HL-60 (cell line): ENCODE data around the gene TAF5L.

Experiments
- POLR2AphosphoS5 ChIP-seq: IDR thresholded peaks from 2 replicates; pipeline ENCODE4 v1.6.1; 2012; ENCODE audit warnings: low read depth
- TF ChIP-seq, protein P1 (sequence below): IDR thresholded peaks from one replicate; pipeline ENCODE4 v1.5.1; 2011; ENCODE audit warnings: low read length, control low read depth, inconsistent platforms; ENCODE audit not compliant: insufficient read depth

GRCh38 chr1:229623838-229624237 is 2.1 kb downstream of the TAF5L start:
- no peak for TF ChIP-seq POLR2AphosphoS5
- TF ChIP-seq, protein P1, sequence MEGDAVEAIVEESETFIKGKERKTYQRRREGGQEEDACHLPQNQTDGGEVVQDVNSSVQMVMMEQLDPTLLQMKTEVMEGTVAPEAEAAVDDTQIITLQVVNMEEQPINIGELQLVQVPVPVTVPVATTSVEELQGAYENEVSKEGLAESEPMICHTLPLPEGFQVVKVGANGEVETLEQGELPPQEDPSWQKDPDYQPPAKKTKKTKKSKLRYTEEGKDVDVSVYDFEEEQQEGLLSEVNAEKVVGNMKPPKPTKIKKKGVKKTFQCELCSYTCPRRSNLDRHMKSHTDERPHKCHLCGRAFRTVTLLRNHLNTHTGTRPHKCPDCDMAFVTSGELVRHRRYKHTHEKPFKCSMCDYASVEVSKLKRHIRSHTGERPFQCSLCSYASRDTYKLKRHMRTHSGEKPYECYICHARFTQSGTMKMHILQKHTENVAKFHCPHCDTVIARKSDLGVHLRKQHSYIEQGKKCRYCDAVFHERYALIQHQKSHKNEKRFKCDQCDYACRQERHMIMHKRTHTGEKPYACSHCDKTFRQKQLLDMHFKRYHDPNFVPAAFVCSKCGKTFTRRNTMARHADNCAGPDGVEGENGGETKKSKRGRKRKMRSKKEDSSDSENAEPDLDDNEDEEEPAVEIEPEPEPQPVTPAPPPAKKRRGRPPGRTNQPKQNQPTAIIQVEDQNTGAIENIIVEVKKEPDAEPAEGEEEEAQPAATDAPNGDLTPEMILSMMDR, result no peak
